Caco-2 (cell line): Measurements from ENCODE around the gene TRAF7. TPM values are rescaled to one million over a fixed set of nuclear protein-coding genes. Genes with fewer than 3 reads are reported as not detected.

Experiments
- BruUV-seq: library from RNA; stranded (reverse); fragments of 400-500 nt; replicated peaks from 2 replicates; lab custom pipeline; 2021; lab: Mats Ljungman, UMichigan
- CTCF ChIA-PET: fragments of 300-600 bp; sonication (Branson Sonifier 250); formaldehyde crosslinking; loops from one replicate; lab custom pipeline; 2022; ENCODE audit warnings: antibody characterized with exemption; lab: Charles Lee
- POLR2A ChIA-PET: fragments of 300-600 bp; sonication (Branson Sonifier 250); formaldehyde crosslinking; loops from one replicate; lab custom pipeline; 2022; ENCODE audit warnings: antibody characterized with exemption; lab: Charles Lee
- DNase-seq, 2 experiments: peaks; one replicate each; pipeline versions ENCODE4 v3.0.0 to v3.0.0-alpha.2; 2020 to 2022
- H3K27me3 ChIP-seq: replicated peaks from 2 replicates; pipeline ENCODE4 v1.6.0; 2011; ENCODE audit warnings: low read length; ENCODE audit not compliant: control insufficient read depth, insufficient read depth
- H3K36me3 ChIP-seq: 2 replicates; pipeline ENCODE4 v1.5.1; 2011; ENCODE audit warnings: low read length; ENCODE audit not compliant: control insufficient read depth, insufficient read depth
- H3K4me1 ChIP-seq: fragments of 250-450 bp; sonication (Bioruptor Pico); 2 replicates; pipeline ENCODE4 v1.5.1; 2020; ENCODE audit warnings: mild to moderate bottlenecking
- H3K4me3 ChIP-seq: 2 replicates; pipeline ENCODE4 v1.5.1; 2011; ENCODE audit warnings: low read depth, mild to moderate bottlenecking, control low read depth, low read length
- H3K9me3 ChIP-seq: fragments of 250-450 bp; sonication (Bioruptor Pico); 2 replicates; pipeline ENCODE4 v1.5.1; 2020; ENCODE audit warnings: mild to moderate bottlenecking, moderate library complexity
- H3K27ac Mint-ChIP-seq: one replicate; pipeline ENCODE4 v1.8.0; 2022; ENCODE audit warnings: mixed read lengths; ENCODE audit not compliant: unreplicated experiment
- H3K27me3 Mint-ChIP-seq: one replicate; pipeline ENCODE4 v1.8.0; 2022; ENCODE audit warnings: mixed read lengths; ENCODE audit not compliant: insufficient read depth, unreplicated experiment
- H3K36me3 Mint-ChIP-seq: one replicate; pipeline ENCODE4 v1.8.0; 2022; ENCODE audit warnings: mild to moderate bottlenecking, mixed read lengths; ENCODE audit not compliant: insufficient read depth, unreplicated experiment
- H3K4me1 Mint-ChIP-seq: one replicate; pipeline ENCODE4 v1.8.0; 2022; ENCODE audit warnings: low read depth, mixed read lengths; ENCODE audit not compliant: unreplicated experiment
- H3K4me3 Mint-ChIP-seq: one replicate; pipeline ENCODE4 v1.8.0; 2022; ENCODE audit warnings: mild to moderate bottlenecking, moderate library complexity, mixed read lengths; ENCODE audit not compliant: unreplicated experiment
- H3K9me3 Mint-ChIP-seq: one replicate; pipeline ENCODE4 v1.8.0; 2022; ENCODE audit warnings: mixed read lengths; ENCODE audit not compliant: unreplicated experiment
- intact Hi-C: fragments of 100-400 bp; cut with micrococcal nuclease; formaldehyde crosslinking; loops from one replicate; pipeline ENCODE4 v1.10.0; 2022; ENCODE audit not compliant: unreplicated experiment
- total RNA-seq: library from RNA; stranded (reverse); gene quantifications from 2 replicates; pipeline ENCODE4 v1.2.3, GENCODE V29; 2022
- TF ChIP-seq, protein P1 (sequence below), 2 experiments: fragments of 200-600 bp in 1 of 2; IDR thresholded peaks; 1 replicate in 1 of 2; 2 replicates in 1 of 2; pipeline versions ENCODE4 v1.5.1 to v1.8.0; 2011 to 2022; ENCODE audit warnings: antibody characterized with exemption in 1 of 2, control low read depth in 1 of 2, inconsistent platforms in 1 of 2, low read depth in 1 of 2, low read length in 1 of 2, mild to moderate bottlenecking in 1 of 2, moderate library complexity in 1 of 2; ENCODE audit not compliant: insufficient read depth in 1 of 2, severe bottlenecking in 1 of 2, unreplicated experiment in 1 of 2

TRAF7 gene
- total RNA-seq, 1 experiment from 2014 or later, result 66.3 TPM

DNA sequence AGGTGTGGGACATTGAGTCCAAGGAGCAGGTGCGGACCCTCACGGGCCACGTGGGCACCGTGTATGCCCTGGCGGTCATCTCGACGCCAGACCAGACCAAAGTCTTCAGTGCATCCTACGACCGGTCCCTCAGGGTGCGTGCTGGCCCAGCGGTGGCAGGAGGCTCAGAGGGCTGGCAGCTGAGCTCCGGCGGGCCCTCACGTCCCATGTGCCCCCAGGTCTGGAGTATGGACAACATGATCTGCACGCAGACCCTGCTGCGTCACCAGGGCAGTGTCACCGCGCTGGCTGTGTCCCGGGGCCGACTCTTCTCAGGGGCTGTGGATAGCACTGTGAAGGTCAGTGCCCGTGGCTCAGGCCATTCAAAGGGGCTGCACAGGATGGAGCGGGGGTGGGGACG is 20.5 kb downstream of the TRAF7 start:
- Mint-ChIP-seq H3K4me3 (no peak overlapping the region), H3K27me3 (no peaks in the 10 kb centered on the region), H3K9me3 (no peaks in the 10 kb centered on the region), H3K4me1 (no peaks in the 10 kb centered on the region), H3K36me3 (peaks cover 40% of the 10 kb centered on the region), H3K27ac (no peak overlapping the region)
- H3K27me3 ChIP-seq, result no peaks in the 10 kb centered on the region
- ChIA-PET CTCF (no interaction called here), POLR2A (no interaction called here)
- no peaks in the 10 kb centered on the region for H3K4me1 ChIP-seq
- intact Hi-C loops, result no loop called here
- TF ChIP-seq, protein P1, sequence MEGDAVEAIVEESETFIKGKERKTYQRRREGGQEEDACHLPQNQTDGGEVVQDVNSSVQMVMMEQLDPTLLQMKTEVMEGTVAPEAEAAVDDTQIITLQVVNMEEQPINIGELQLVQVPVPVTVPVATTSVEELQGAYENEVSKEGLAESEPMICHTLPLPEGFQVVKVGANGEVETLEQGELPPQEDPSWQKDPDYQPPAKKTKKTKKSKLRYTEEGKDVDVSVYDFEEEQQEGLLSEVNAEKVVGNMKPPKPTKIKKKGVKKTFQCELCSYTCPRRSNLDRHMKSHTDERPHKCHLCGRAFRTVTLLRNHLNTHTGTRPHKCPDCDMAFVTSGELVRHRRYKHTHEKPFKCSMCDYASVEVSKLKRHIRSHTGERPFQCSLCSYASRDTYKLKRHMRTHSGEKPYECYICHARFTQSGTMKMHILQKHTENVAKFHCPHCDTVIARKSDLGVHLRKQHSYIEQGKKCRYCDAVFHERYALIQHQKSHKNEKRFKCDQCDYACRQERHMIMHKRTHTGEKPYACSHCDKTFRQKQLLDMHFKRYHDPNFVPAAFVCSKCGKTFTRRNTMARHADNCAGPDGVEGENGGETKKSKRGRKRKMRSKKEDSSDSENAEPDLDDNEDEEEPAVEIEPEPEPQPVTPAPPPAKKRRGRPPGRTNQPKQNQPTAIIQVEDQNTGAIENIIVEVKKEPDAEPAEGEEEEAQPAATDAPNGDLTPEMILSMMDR (IDR thresholded peaks at IDR 0.05; ENCODE audit: insufficient read depth in 1 of 2, low read depth in 1 of 2, low read length in 1 of 2, severe bottlenecking in 1 of 2, unreplicated experiment in 1 of 2), result no peak
- H3K9me3 ChIP-seq, result no peaks in the 10 kb centered on the region
- DNase-seq, result no peak
- H3K36me3 ChIP-seq, result no peaks in the 10 kb centered on the region; the same call in 1 of the 2 replicates
- no peak overlapping the region for H3K4me3 ChIP-seq
- no TSS peak for BruUV-seq

DNA sequence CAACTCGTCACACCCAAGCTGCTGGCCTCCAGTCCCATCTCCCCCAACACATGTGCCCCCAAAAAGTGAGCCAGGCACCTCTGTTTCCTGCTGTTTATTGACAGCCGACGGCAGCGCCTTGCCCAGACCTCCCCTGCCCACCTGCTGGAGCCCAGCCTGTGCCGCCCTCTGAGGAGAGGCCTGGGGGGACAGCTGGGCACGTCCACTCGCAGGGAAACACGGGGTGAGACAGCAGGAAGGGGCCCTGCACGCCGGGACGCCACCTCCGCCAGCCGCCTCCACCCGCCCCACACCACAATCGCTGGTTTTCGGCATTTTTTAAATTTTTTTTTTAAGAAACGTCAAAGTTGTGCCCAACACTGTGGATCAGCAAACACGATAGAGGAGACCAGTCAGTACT is 21.5 kb downstream of the TRAF7 start:
- Histone ChIP-seq H3K36me3 (no peaks in the 10 kb centered on the region; the same call in 1 of the 2 replicates), H3K4me3 (no peak overlapping the region), H3K4me1 (no peaks in the 10 kb centered on the region), H3K27me3 (no peaks in the 10 kb centered on the region), H3K9me3 (no peaks in the 10 kb centered on the region)
- H3K27me3 Mint-ChIP-seq, result no peaks in the 10 kb centered on the region
- BruUV-seq, result no TSS peak
- peaks cover 6% of the 10 kb centered on the region for H3K4me1 Mint-ChIP-seq
- H3K4me3 Mint-ChIP-seq, result no peak overlapping the region
- TF ChIP-seq, protein P1 (IDR thresholded peaks at IDR 0.05; ENCODE audit: insufficient read depth in 1 of 2, low read depth in 1 of 2, low read length in 1 of 2, severe bottlenecking in 1 of 2, unreplicated experiment in 1 of 2), result no peak
- peaks cover 44% of the 10 kb centered on the region for H3K36me3 Mint-ChIP-seq
- intact Hi-C loops, result no loop called here
- H3K27ac Mint-ChIP-seq, result no peak overlapping the region
- no peaks in the 10 kb centered on the region for H3K9me3 Mint-ChIP-seq
- POLR2A ChIA-PET, result no interaction called here
- DNase-seq, result no peak
- CTCF ChIA-PET, result no interaction called here

DNA sequence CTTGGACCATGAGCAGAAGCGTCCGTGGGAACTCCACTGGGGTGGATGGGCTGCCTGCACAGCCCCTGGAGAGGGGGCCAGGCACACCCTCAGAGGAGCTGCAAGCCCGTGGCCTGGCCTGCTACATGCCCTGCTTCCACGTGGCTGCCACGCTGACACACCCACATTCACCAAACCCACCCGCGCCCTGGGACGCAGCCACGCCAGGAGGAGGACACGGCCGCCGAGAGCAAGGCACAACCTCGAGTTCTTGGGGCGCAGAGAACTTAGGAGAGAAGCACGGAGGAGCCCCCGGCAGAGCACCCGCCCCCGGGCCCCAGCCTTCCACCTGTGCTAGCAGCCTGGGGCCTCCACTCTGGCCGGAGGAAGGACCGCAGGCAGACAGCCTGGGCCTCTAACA is 22.0 kb downstream of the TRAF7 start:
- TSS peak; percentile 85 for BruUV-seq
- Mint-ChIP-seq H3K4me1 (peaks cover 6% of the 10 kb centered on the region), H3K4me3 (no peak overlapping the region), H3K27me3 (no peaks in the 10 kb centered on the region), H3K9me3 (no peaks in the 10 kb centered on the region), H3K36me3 (peaks cover 49% of the 10 kb centered on the region), H3K27ac (no peak overlapping the region)
- TF ChIP-seq, protein P1 (IDR thresholded peaks at IDR 0.05; ENCODE audit: insufficient read depth in 1 of 2, low read depth in 1 of 2, low read length in 1 of 2, severe bottlenecking in 1 of 2, unreplicated experiment in 1 of 2), result no peak
- Histone ChIP-seq H3K4me1 (no peaks in the 10 kb centered on the region), H3K4me3 (no peak overlapping the region), H3K9me3 (no peaks in the 10 kb centered on the region), H3K36me3 (no peaks in the 10 kb centered on the region; the same call in 1 of the 2 replicates), H3K27me3 (no peaks in the 10 kb centered on the region)
- POLR2A ChIA-PET, result no interaction called here
- no peak for DNase-seq
- intact Hi-C loops, result no loop called here
- CTCF ChIA-PET, result no interaction called here
